ENCODE results near the gene CLDN6.

Gene CLDN6

GRCh38 chr16:3038896-3039295, 20.9 kb upstream of the CLDN6 start:
- TF ChIP-seq, protein P1, sequence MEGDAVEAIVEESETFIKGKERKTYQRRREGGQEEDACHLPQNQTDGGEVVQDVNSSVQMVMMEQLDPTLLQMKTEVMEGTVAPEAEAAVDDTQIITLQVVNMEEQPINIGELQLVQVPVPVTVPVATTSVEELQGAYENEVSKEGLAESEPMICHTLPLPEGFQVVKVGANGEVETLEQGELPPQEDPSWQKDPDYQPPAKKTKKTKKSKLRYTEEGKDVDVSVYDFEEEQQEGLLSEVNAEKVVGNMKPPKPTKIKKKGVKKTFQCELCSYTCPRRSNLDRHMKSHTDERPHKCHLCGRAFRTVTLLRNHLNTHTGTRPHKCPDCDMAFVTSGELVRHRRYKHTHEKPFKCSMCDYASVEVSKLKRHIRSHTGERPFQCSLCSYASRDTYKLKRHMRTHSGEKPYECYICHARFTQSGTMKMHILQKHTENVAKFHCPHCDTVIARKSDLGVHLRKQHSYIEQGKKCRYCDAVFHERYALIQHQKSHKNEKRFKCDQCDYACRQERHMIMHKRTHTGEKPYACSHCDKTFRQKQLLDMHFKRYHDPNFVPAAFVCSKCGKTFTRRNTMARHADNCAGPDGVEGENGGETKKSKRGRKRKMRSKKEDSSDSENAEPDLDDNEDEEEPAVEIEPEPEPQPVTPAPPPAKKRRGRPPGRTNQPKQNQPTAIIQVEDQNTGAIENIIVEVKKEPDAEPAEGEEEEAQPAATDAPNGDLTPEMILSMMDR (IDR thresholded peaks at IDR 0.05; ENCODE audit: low read depth, low read length, missing control alignments) = no peak
- H3K4me3 ChIP-seq (replicated peaks; ENCODE audit: low read depth, low read length) = no peak overlapping the region
- DNase-seq (ENCODE audit: extremely low read depth, low read depth) = no peak

DNA sequence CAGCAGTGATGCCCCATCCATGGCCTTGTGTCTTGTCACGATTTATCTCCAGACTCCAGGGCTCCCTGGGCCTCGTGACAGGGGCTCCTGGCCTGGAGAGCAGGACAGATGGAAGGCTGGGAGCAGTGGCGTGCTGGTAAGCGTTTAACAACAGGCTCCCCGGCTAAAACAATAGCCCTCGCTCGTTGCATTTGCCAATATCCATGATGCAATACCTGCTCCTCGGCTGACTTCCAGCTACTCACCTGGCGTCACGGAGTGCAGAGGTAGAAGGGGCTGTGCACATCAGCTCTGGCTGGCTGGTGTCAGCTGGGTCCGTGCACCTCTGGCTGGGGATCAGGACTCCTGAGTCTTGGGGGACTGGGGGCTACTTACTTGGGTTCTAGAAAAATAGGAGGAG, 20.3 kb upstream of the CLDN6 start:
- H3K4me3 ChIP-seq (replicated peaks; ENCODE audit: low read depth, low read length) = no peak overlapping the region
- TF ChIP-seq, protein P1 (IDR thresholded peaks at IDR 0.05; ENCODE audit: low read depth, low read length, missing control alignments) = no peak
- no peak for DNase-seq (ENCODE audit: extremely low read depth, low read depth)

DNA sequence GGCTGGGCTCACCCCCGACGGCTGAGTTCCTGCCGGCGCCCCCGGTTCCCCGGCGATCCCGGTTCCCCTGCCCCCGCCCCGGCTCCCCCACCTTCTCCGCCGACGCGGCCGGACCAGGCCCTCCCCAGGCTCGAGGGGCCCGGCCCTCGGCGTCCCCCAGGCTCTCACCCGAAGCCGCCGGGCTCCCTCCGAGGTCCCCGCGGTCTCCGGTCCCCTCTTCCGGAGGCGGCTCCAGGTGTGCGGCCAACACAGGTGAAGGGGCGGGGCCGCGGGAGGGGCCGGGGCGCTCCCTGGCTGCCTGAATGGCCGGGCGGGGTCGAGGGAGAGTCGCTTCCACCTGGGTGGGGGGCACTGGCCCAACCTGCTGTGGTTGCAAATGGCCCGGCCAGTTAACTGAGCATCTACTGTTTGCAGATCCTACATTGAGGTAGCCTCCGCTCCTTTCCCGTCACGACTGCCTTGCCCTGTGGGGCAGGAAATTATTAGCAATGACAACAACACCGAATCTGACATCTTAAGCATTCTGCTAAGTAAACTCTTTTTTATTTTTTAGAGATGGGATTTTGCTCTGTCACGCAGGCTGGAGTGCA, 18.8 kb upstream of the CLDN6 start, which contains the start of gene BICDL2:
BICDL2 (minus strand) TSS at position 219 of the 590 bp plus-strand sequence. CDS start 1,448 bp downstream, outside the sequence.
- TF ChIP-seq, protein P1 (IDR thresholded peaks at IDR 0.05; ENCODE audit: low read depth, low read length, missing control alignments) = no peak
- no peak for DNase-seq (ENCODE audit: extremely low read depth, low read depth)
- no peak within 1 kb of the TSS for H3K4me3 ChIP-seq (replicated peaks; ENCODE audit: low read depth, low read length)

GRCh38 chr16:3035972-3036725, 18.2 kb upstream of the CLDN6 start:
- no peak for DNase-seq (ENCODE audit: extremely low read depth, low read depth)
- TF ChIP-seq, protein P1 (IDR thresholded peaks at IDR 0.05; ENCODE audit: low read depth, low read length, missing control alignments) = no peak
- no peak overlapping the region for H3K4me3 ChIP-seq (replicated peaks; ENCODE audit: low read depth, low read length)

- TF ChIP-seq, protein P1 (IDR thresholded peaks at IDR 0.05; ENCODE audit: low read depth, low read length, missing control alignments) = no peak
- no peak overlapping the region for H3K4me3 ChIP-seq (replicated peaks; ENCODE audit: low read depth, low read length)
- DNase-seq (ENCODE audit: extremely low read depth, low read depth) = no peak
Measured at GRCh38 chr16:3035289-3035971, 17.4 kb upstream of the CLDN6 start.

DNA sequence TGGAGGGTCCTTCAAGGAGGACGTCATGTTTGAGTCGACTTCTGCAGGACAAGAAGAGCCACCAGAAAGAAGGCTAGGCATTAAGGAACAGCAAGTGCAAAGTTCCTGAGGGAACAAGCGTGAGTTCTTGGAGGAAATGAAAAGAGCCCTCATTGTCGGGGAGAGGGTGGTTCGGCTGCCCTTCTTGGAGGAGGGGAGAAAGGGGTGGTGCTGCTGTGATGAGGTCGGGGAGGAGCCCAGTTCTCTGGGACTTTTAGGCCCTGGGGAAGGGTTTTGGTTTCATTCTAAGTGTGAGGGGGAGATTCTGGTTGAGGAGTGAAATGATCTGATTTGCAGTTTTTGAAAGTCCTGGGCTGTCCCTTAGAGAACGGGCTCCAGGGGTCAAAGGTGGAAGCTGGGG, 14.6 kb upstream of the CLDN6 start:
- H3K4me3 ChIP-seq (replicated peaks; ENCODE audit: low read depth, low read length) = no peak overlapping the region
- no peak for DNase-seq (ENCODE audit: extremely low read depth, low read depth)
- TF ChIP-seq, protein P1 (IDR thresholded peaks at IDR 0.05; ENCODE audit: low read depth, low read length, missing control alignments) = no peak
